ENCODE measurements around the gene TOB1. TPM values are rescaled to one million over a fixed set of nuclear protein-coding genes. Genes with fewer than 3 reads are reported as not detected.

Gene TOB1, protein sequence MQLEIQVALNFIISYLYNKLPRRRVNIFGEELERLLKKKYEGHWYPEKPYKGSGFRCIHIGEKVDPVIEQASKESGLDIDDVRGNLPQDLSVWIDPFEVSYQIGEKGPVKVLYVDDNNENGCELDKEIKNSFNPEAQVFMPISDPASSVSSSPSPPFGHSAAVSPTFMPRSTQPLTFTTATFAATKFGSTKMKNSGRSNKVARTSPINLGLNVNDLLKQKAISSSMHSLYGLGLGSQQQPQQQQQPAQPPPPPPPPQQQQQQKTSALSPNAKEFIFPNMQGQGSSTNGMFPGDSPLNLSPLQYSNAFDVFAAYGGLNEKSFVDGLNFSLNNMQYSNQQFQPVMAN
- total RNA-seq, result 19.1 and 25.7 TPM in 2 replicates

GRCh38 chr17:50866261-50866949 is at the start of gene TOB1:
Gene TOB1 (minus strand): TSS chr17:50866354. CDS start chr17:50864017, 2,337 bp downstream.

GRCh38 chr17:50835301-50836234 is 30.6 kb downstream of the TOB1 start, which contains the start of gene WFIKKN2:
Gene WFIKKN2 (plus strand): TSS chr17:50835586. CDS start chr17:50835938, 352 bp downstream.

Other genes starting within 250 kb of the TOB1 start
- 18.1 and 27.3 TPM in 2 replicates for gene ABCC3, start 231.5 kb downstream of the TOB1 start, total RNA-seq
- 29.7 and 30.0 TPM in 2 replicates for gene ANKRD40, start 158.4 kb downstream of the TOB1 start, total RNA-seq
- gene LUC7L3, start 146.8 kb downstream of the TOB1 start, total RNA-seq, result 17.1 and 28.7 TPM in 2 replicates
- not detected in 2 replicates for gene ANKRD40CL, start 98.8 kb downstream of the TOB1 start, total RNA-seq
- not detected in 2 replicates for gene WFIKKN2, start 30.8 kb downstream of the TOB1 start, total RNA-seq